Bronchial epithelial cell (primary cell): ENCODE results near the gene BCO2. TPM values are rescaled to one million over a fixed set of nuclear protein-coding genes. Genes with fewer than 3 reads are reported as not detected.
A peak's percentile ranks its signal among the peaks of the same experiment; 100 is the strongest.

Source experiments
- DNase-seq: peaks from one replicate; pipeline ENCODE4 v3.0.0-alpha.2; 2010; ENCODE audit warnings: low read depth
- FAIRE-seq: peaks from 2 replicates; lab custom pipeline; 2011; peaks lifted over from hg19 to GRCh38; lab: Jason Lieb, UNC
- H3K27me3 ChIP-seq: 2 replicates; pipeline ENCODE4 v1.5.1; 2011; ENCODE audit warnings: low read length; ENCODE audit not compliant: control insufficient read depth, insufficient read depth
- H3K36me3 ChIP-seq: 2 replicates; pipeline ENCODE4 v1.5.1; 2011; ENCODE audit warnings: low read length; ENCODE audit not compliant: control insufficient read depth, insufficient read depth
- H3K4me3 ChIP-seq: 2 replicates; pipeline ENCODE4 v1.5.1; 2011; ENCODE audit warnings: mild to moderate bottlenecking, low read depth, low read length, control low read depth
- CTCF ChIP-seq: IDR thresholded peaks from 2 replicates; pipeline ENCODE4 v1.5.1; 2011; ENCODE audit warnings: mild to moderate bottlenecking, moderate library complexity, low read length, control low read depth, inconsistent platforms; ENCODE audit not compliant: insufficient read depth, severe bottlenecking
- total RNA-seq: library from RNA; depleted of rRNA; stranded (reverse); fragments of >200 nt; gene quantifications from 2 replicates; pipeline ENCODE4 v1.2.1, GENCODE V29; 2014

BCO2 gene
- total RNA-seq, 1 donor from 2014 or later = 2.1 TPM

GRCh38 chr11:112226062-112226830 is 50.9 kb downstream of the BCO2 start, which contains the start of gene PTS:
PTS (plus strand) TSS chr11:112226428; CDS start chr11:112226444, 16 bp downstream.
- DNase-seq (peak; percentile 75), FAIRE-seq (no peak)
- peaks cover 5% of the 10 kb centered on the region for H3K36me3 ChIP-seq

GRCh38 chr11:112226831-112227401 is 51.6 kb downstream of the BCO2 start:
- FAIRE-seq (no peak), DNase-seq (peak; percentile 45)
- peak overlapping the region; percentile 72 for H3K4me3 ChIP-seq
- H3K36me3 ChIP-seq = peaks cover 5% of the 10 kb centered on the region
- no peaks in the 10 kb centered on the region for H3K27me3 ChIP-seq
- TF ChIP-seq CTCF = no peak

More at GRCh38 chr11:112226062-112226830, 50.9 kb downstream of the BCO2 start, which contains the start of gene PTS:
- Histone ChIP-seq H3K4me3 (peak within 1 kb of the TSS; percentile 72), H3K27me3 (no peaks in the 10 kb centered on the region)
- no peak for TF ChIP-seq CTCF

GRCh38 chr11:112227471-112227870 is 52.2 kb downstream of the BCO2 start:
- FAIRE-seq = no peak
- Histone ChIP-seq H3K36me3 (peaks cover 5% of the 10 kb centered on the region), H3K27me3 (no peaks in the 10 kb centered on the region), H3K4me3 (no peak overlapping the region)
- no peak for DNase-seq
- no peak for TF ChIP-seq CTCF

- peaks cover 5% of the 10 kb centered on the region for H3K36me3 ChIP-seq
- no peak for DNase-seq
- H3K4me3 ChIP-seq = no peak overlapping the region
- TF ChIP-seq CTCF = no peak
- FAIRE-seq = no peak
- no peaks in the 10 kb centered on the region for H3K27me3 ChIP-seq
Measured at GRCh38 chr11:112228706-112229105, 53.4 kb downstream of the BCO2 start.

GRCh38 chr11:112229159-112229558 is 53.8 kb downstream of the BCO2 start:
- Histone ChIP-seq H3K36me3 (peaks cover 5% of the 10 kb centered on the region), H3K4me3 (no peak overlapping the region), H3K27me3 (no peaks in the 10 kb centered on the region)
- TF ChIP-seq CTCF = no peak
- no peak for FAIRE-seq
- DNase-seq = no peak
